Keratinocyte (primary cell): ENCODE measurements around the gene IQGAP3. TPM values are rescaled to one million over a fixed set of nuclear protein-coding genes. Genes with fewer than 3 reads are reported as not detected.

Experiments used
- DNase-seq: peaks from one replicate; pipeline ENCODE4 v3.0.0-alpha.2; 2011; ENCODE audit warnings: low read depth, missing footprints, low spot score
- FAIRE-seq: peaks from 2 replicates; lab custom pipeline; 2011; peaks lifted over from hg19 to GRCh38; lab: Jason Lieb, UNC
- H2AFZ ChIP-seq: 2 replicates; pipeline ENCODE4 v1.6.0; 2012; ENCODE audit warnings: low read length, control low read depth, inconsistent platforms; ENCODE audit not compliant: control insufficient read depth
- H3K27ac ChIP-seq: 2 replicates; pipeline ENCODE4 v1.5.1; 2011; ENCODE audit warnings: low read length; ENCODE audit not compliant: control insufficient read depth, insufficient read depth
- H3K27me3 ChIP-seq: 3 replicates; pipeline ENCODE4 v1.6.0; 2011; ENCODE audit warnings: low read length; ENCODE audit not compliant: control insufficient read depth, insufficient read depth; ENCODE audit errors: extremely low read depth
- H3K36me3 ChIP-seq, 2 experiments: 2 replicates in 1 of 2; 3 replicates in 1 of 2; pipeline ENCODE4 v1.5.1; 2011; ENCODE audit warnings: low read length in 2 of 2, mild to moderate bottlenecking in 1 of 2; ENCODE audit not compliant: control insufficient read depth in 2 of 2, insufficient read depth in 2 of 2; ENCODE audit errors: extremely low read depth in 1 of 2
- H3K4me1 ChIP-seq: 3 replicates; pipeline ENCODE4 v1.5.1; 2011; ENCODE audit warnings: low read length; ENCODE audit not compliant: control insufficient read depth, insufficient read depth; ENCODE audit errors: extremely low read depth
- H3K4me2 ChIP-seq: 3 replicates; pipeline ENCODE4 v1.6.0; 2011; ENCODE audit warnings: low read depth, low read length; ENCODE audit not compliant: control insufficient read depth, insufficient read depth; ENCODE audit errors: extremely low read depth
- H3K4me3 ChIP-seq, 3 experiments: fragments of 200-600 bp in 1 of 3; sonication (generic) in 1 of 3; 2 replicates in 2 of 3; 3 replicates in 1 of 3; pipeline ENCODE4 v1.5.1; 2011 to 2016; ENCODE audit warnings: low read length in 3 of 3, mild to moderate bottlenecking in 3 of 3, control low read depth in 2 of 3, inconsistent platforms in 1 of 3, low read depth in 1 of 3, mixed read lengths in 1 of 3, mixed run types in 1 of 3, moderate library complexity in 1 of 3; ENCODE audit not compliant: control insufficient read depth in 2 of 3, insufficient read depth in 2 of 3; ENCODE audit errors: extremely low read depth in 1 of 3
- H3K79me2 ChIP-seq: 2 replicates; pipeline ENCODE4 v1.6.0; 2012; ENCODE audit warnings: low read length; ENCODE audit not compliant: control insufficient read depth, insufficient read depth
- H3K9ac ChIP-seq: 3 replicates; pipeline ENCODE4 v1.6.0; 2011; ENCODE audit warnings: low read length; ENCODE audit not compliant: control insufficient read depth, insufficient read depth; ENCODE audit errors: extremely low read depth
- H3K9me1 ChIP-seq: 3 replicates; pipeline ENCODE4 v1.6.0; 2011; ENCODE audit warnings: low read length; ENCODE audit not compliant: control insufficient read depth, insufficient read depth; ENCODE audit errors: extremely low read depth
- H3K9me3 ChIP-seq: 2 replicates; pipeline ENCODE4 v1.5.1; 2012; ENCODE audit warnings: low read depth, low read length; ENCODE audit not compliant: control insufficient read depth
- H4K20me1 ChIP-seq: 3 replicates; pipeline ENCODE4 v1.6.0; 2011; ENCODE audit warnings: low read length; ENCODE audit not compliant: control insufficient read depth, insufficient read depth; ENCODE audit errors: extremely low read depth
- EZH2 ChIP-seq: IDR thresholded peaks from one replicate; pipeline ENCODE4 v1.6.1; 2012; ENCODE audit warnings: inconsistent platforms, mild to moderate bottlenecking, low read length, moderate library complexity
- dilution Hi-C: fragments of 300-500 bp; cut with MboI; formaldehyde crosslinking; loops from one replicate; pipeline ENCODE4 v1.7.0; 2020; ENCODE audit warnings: low sequenced_read_pairs; ENCODE audit not compliant: extremely low pct_ligation_motif_present
- polyA plus RNA-seq, 5 experiments: library from polyadenylated mRNA; depleted of rRNA in 3 of 5; stranded (reverse) in 3 of 5; stranded (forward) in 1 of 5; unstranded in 1 of 5; fragments of >200 nt; gene quantifications; 1 replicate in 1 of 5; 2 replicates in 3 of 5; 3 replicates in 1 of 5; pipeline versions ENCODE4 v1.2.1 to v1.2.3, GENCODE V29; 2011 to 2012; ENCODE audit warnings: missing spikeins in 2 of 5, low read depth in 1 of 5, low replicate concordance in 1 of 5
- TF ChIP-seq, protein P1 (sequence below), 3 experiments: IDR thresholded peaks in 1 of 3; conservative IDR thresholded peaks in 1 of 3; optimal IDR thresholded peaks in 1 of 3; 2 replicates in 2 of 3; 3 replicates in 1 of 3; pipeline versions ENCODE3 to v1.5.1; 2011; ENCODE audit warnings: low read length in 3 of 3, mild to moderate bottlenecking in 3 of 3, moderate library complexity in 2 of 3, control low read depth in 1 of 3, inconsistent platforms in 1 of 3; ENCODE audit not compliant: insufficient read depth in 2 of 3; ENCODE audit errors: extremely low read depth in 1 of 3

Gene IQGAP3
- polyA plus RNA-seq, 1 donor (not counting 4 experiments of a cell fraction or from before 2014, with no cell fraction given): 5.3 TPM

DNA sequence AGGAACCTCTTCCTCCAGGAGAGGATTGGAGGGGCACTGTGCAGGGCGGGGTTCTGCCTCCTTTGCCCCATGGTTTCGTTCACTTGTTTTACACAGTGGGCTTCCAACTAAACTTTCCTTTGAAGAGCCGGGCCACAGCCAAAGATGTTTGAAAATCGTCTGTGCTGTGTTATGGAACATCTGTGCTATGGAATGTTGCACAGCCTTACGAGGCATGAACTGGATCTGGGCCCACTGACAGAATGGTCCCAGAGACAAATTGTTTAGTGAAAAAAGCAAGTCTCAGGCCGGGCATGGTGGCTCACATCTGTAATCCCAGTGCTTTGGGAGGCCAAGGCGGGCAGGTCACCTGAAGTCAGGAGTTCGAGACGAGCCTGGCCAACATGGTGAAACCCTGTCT, 59.2 kb downstream of the IQGAP3 start:
- H3K9me3 ChIP-seq: no peaks in the 10 kb centered on the region
- no peak overlapping the region for H3K4me2 ChIP-seq
- H3K9ac ChIP-seq: no peak overlapping the region
- TF ChIP-seq, protein P1, sequence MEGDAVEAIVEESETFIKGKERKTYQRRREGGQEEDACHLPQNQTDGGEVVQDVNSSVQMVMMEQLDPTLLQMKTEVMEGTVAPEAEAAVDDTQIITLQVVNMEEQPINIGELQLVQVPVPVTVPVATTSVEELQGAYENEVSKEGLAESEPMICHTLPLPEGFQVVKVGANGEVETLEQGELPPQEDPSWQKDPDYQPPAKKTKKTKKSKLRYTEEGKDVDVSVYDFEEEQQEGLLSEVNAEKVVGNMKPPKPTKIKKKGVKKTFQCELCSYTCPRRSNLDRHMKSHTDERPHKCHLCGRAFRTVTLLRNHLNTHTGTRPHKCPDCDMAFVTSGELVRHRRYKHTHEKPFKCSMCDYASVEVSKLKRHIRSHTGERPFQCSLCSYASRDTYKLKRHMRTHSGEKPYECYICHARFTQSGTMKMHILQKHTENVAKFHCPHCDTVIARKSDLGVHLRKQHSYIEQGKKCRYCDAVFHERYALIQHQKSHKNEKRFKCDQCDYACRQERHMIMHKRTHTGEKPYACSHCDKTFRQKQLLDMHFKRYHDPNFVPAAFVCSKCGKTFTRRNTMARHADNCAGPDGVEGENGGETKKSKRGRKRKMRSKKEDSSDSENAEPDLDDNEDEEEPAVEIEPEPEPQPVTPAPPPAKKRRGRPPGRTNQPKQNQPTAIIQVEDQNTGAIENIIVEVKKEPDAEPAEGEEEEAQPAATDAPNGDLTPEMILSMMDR (optimal IDR thresholded peaks at IDR 0.05 in 1 of 3, IDR thresholded peaks at IDR 0.05 in 1 of 3, conservative IDR thresholded peaks at IDR 0.05 in 1 of 3; ENCODE audit: extremely low read depth in 1 of 3, insufficient read depth in 2 of 3, low read length in 3 of 3): no peak
- no peak for TF ChIP-seq EZH2
- no peaks in the 10 kb centered on the region for H3K79me2 ChIP-seq
- H3K9me1 ChIP-seq: no peaks in the 10 kb centered on the region
- no peak overlapping the region for H3K4me3 ChIP-seq
- H3K27me3 ChIP-seq: no peaks in the 10 kb centered on the region
- no peaks in the 10 kb centered on the region for H4K20me1 ChIP-seq
- H2AFZ ChIP-seq: no peak overlapping the region
- no peak overlapping the region for H3K27ac ChIP-seq
- no peak for FAIRE-seq
- dilution Hi-C loops: no loop called here
- no peak for DNase-seq
- H3K4me1 ChIP-seq: peaks cover 6% of the 10 kb centered on the region
- H3K36me3 ChIP-seq: no peaks in the 10 kb centered on the region

DNA sequence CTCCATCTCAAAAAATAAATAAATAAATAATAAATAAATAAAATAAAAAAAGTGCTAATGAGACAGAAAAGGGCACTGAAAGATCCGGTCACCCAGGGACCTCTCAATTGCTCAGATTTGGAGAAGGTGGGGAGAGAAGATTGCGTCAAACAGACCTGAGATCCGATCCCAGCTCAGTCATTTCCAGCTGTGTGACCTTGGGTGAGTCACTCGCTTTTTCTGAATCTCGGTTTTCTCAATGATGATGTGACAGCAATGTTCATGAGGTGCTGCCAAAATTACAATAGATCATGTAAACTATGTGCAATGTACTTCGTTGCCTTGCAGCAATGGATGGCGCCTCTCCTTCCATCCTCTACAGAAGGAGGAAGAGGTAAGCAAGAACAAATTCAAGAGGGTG, 60.7 kb downstream of the IQGAP3 start:
- no peak for DNase-seq
- no peaks in the 10 kb centered on the region for H3K36me3 ChIP-seq
- H3K4me1 ChIP-seq: peaks cover 6% of the 10 kb centered on the region
- no peak overlapping the region for H3K27ac ChIP-seq
- no peak overlapping the region for H3K4me2 ChIP-seq
- H3K9me3 ChIP-seq: no peaks in the 10 kb centered on the region
- FAIRE-seq: no peak
- dilution Hi-C loops: no loop called here
- no peaks in the 10 kb centered on the region for H3K27me3 ChIP-seq
- no peak overlapping the region for H2AFZ ChIP-seq
- no peaks in the 10 kb centered on the region for H4K20me1 ChIP-seq
- TF ChIP-seq EZH2: no peak
- TF ChIP-seq, protein P1 (optimal IDR thresholded peaks at IDR 0.05 in 1 of 3, IDR thresholded peaks at IDR 0.05 in 1 of 3, conservative IDR thresholded peaks at IDR 0.05 in 1 of 3; ENCODE audit: extremely low read depth in 1 of 3, insufficient read depth in 2 of 3, low read length in 3 of 3): no peak
- H3K9ac ChIP-seq: no peak overlapping the region
- H3K79me2 ChIP-seq: no peaks in the 10 kb centered on the region
- no peak overlapping the region for H3K4me3 ChIP-seq
- no peaks in the 10 kb centered on the region for H3K9me1 ChIP-seq
